ENCODE results near the gene RAB11FIP3. TPM values are rescaled to one million over a fixed set of nuclear protein-coding genes. Genes with fewer than 3 reads are reported as not detected.

The RAB11FIP3 gene
- total and polyA plus RNA-seq, 12 donors: 12.7 to 63.4 (median 40.8) TPM

DNA sequence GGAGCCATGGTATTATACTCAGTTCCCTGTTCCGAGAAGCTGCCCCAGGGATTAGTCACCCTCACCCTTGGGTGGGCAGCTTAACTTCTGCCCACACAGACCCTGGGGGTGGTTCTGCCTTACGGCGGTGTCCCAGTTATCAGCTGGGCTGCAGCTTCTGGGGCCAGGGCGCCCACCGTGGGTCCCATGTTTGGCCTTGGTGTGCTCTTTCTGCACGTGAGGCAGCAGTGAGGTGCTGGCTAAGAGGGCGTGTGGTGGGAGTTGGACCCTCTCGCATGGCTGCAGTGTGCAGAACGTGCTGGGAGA, 46.7 kb downstream of the RAB11FIP3 start:
- Histone ChIP-seq H3K27ac (no peak overlapping the region), H3K27me3 (no peaks in the 10 kb centered on the region), H3K9me3 (replicated peaks in 1 of 3) (no peaks in the 10 kb centered on the region), H3K4me1 (replicated peaks in 1 of 2) (no peaks in the 10 kb centered on the region), H3K36me3 (replicated peaks in 1 of 2) (peaks cover 0 to 5% of the 10 kb centered on the region in 2 donors), H3K4me3 (no peak overlapping the region)
- TF ChIP-seq, protein P1, sequence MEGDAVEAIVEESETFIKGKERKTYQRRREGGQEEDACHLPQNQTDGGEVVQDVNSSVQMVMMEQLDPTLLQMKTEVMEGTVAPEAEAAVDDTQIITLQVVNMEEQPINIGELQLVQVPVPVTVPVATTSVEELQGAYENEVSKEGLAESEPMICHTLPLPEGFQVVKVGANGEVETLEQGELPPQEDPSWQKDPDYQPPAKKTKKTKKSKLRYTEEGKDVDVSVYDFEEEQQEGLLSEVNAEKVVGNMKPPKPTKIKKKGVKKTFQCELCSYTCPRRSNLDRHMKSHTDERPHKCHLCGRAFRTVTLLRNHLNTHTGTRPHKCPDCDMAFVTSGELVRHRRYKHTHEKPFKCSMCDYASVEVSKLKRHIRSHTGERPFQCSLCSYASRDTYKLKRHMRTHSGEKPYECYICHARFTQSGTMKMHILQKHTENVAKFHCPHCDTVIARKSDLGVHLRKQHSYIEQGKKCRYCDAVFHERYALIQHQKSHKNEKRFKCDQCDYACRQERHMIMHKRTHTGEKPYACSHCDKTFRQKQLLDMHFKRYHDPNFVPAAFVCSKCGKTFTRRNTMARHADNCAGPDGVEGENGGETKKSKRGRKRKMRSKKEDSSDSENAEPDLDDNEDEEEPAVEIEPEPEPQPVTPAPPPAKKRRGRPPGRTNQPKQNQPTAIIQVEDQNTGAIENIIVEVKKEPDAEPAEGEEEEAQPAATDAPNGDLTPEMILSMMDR (IDR thresholded peaks at IDR 0.05): no peak
- no peak for TF ChIP-seq POLR2A (IDR thresholded peaks at IDR 0.05)
- DNase-seq: no peak
- intact Hi-C loops (cut with DNase I): no loop called here
- 91 to 97% (median 93%) methylated on average over 5 to 9 of the region's 9 CpGs for WGBS, 4 donors

DNA sequence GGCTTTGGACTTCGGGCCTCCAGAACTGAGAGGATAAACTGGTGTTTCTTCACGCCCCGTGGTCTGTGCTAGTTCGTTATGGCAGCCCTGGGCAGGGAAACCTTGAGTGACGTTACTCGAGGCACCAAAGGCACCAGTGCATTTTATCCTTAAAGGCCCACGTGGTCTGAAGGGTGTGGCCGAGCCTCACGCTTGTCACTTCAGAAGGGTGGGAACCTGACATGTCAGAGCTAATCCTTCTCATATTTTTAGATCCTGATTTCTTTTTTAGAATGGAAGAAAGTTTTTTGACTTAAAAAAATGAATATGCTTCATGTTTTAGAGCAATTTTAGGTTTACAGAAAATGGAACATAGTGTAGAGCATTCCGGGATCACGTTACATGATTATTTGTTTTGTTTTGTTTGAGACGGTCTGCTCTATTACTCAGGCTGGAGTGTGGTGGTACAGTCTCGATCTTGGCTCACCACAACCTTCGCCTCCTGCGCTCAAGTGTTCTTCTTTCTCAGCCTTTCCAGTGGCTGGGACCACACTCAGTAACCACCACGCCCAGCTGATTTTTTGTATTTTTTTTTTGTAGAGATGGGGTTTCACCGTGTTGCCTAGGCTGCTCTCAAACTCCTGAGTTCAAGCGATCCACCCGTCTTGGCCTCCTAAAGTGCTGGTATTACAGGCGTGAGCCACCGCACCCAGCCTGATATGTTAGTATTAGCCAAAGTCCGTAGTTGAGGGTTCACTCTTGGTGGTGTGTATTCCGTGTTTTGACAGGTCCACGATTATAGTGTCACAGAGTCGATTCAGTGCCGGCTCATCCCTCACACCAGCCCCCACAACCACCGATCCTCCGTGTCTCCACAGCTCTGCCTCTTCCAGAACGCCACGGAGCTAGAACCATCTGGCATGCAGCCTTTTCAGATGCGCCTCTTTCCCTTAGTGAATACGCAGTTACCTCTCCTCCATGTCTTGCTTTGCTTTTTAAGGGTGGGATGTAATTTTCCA, 47.9 kb downstream of the RAB11FIP3 start:
- no peak for DNase-seq
- Histone ChIP-seq H3K27me3 (no peaks in the 10 kb centered on the region), H3K4me3 (no peak overlapping the region), H3K4me1 (replicated peaks in 1 of 2) (no peaks in the 10 kb centered on the region), H3K9me3 (replicated peaks in 1 of 3) (no peaks in the 10 kb centered on the region), H3K36me3 (replicated peaks in 1 of 2) (peaks cover 0 to 5% of the 10 kb centered on the region in 2 donors), H3K27ac (no peak overlapping the region)
- no peak for TF ChIP-seq POLR2A (IDR thresholded peaks at IDR 0.05)
- TF ChIP-seq, protein P1 (IDR thresholded peaks at IDR 0.05): no peak
- WGBS, 4 donors: 93 to 96% (median 95%) methylated on average over 29 to 32 of the region's 32 CpGs
- intact Hi-C loops (cut with DNase I): no loop called here

DNA sequence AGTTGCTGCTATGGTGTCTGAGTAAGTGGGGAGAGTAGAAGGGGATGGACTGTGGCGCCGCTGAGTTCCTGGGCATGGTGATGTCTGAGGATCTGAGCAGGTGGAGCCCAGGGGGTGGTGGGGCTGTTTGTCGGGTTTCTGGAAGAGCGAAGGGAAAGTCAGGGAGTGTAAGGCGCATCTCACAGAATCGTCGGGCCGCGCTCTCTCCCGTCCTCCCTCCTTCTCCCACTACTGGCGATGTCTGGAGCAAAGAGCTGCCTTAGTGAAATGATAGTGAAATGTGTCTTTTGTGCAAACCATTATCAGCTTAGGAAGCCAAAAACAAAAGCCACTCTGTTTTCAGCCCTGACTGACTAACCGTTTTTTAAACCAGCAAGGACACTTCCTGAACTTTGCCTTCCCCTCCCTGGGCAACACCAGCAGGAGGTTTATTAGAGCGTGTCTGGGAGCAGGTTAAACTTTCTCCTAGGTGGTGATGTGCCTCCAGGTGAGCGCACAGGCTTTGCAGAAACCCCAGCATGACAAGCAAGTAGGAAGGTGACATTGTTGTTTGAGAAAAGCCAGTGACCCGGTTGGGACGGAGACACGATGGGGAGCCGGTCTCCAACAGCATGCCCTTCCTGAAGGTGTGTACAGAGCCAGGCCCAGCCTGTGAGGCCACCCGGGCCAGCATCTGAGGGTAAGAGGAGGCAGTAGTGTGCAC, 49.1 kb downstream of the RAB11FIP3 start:
- Histone ChIP-seq H3K27me3 (no peaks in the 10 kb centered on the region), H3K36me3 (replicated peaks in 1 of 2) (peaks cover 0 to 5% of the 10 kb centered on the region in 2 donors), H3K4me1 (replicated peaks in 1 of 2) (no peaks in the 10 kb centered on the region), H3K4me3 (no peak overlapping the region), H3K9me3 (replicated peaks in 1 of 3) (no peaks in the 10 kb centered on the region), H3K27ac (no peak overlapping the region)
- intact Hi-C loops (cut with DNase I): no loop called here
- DNase-seq: no peak
- 89 to 93% (median 91%) methylated on average over 18 to 19 of the region's 19 CpGs for WGBS, 4 donors
- no peak for TF ChIP-seq POLR2A (IDR thresholded peaks at IDR 0.05)
- TF ChIP-seq, protein P1 (IDR thresholded peaks at IDR 0.05): no peak

DNA sequence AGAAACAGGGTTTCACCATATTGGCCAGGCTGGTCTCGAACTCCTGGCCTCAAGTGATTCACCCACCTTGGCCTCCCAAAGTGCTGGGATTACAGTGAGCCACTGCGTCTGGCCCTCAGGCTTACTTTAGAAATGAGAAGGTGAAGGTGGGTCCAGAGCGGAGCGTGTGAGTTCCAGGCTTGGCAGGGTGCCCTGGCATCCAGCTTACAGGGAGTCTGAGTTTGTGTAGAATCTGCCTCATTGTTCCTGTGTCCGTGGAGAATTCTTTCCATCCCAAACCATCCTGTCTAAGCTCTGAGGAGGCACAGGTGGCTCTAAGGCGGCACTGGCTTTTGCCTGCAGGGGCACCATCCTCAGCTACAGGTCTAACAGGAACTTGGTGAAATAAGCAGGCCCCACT, 50.6 kb downstream of the RAB11FIP3 start:
- TF ChIP-seq POLR2A (IDR thresholded peaks at IDR 0.05): no peak
- TF ChIP-seq, protein P1 (IDR thresholded peaks at IDR 0.05): no peak
- Histone ChIP-seq H3K27ac (no peak overlapping the region), H3K4me1 (replicated peaks in 1 of 2) (no peaks in the 10 kb centered on the region), H3K36me3 (replicated peaks in 1 of 2) (peaks cover 0 to 5% of the 10 kb centered on the region in 2 donors), H3K9me3 (replicated peaks in 1 of 3) (no peaks in the 10 kb centered on the region), H3K4me3 (no peak overlapping the region), H3K27me3 (no peaks in the 10 kb centered on the region)
- no peak for DNase-seq
- WGBS, 4 donors: 81 to 90% (median 87%) methylated on average over 4 to 6 of the region's 6 CpGs
- intact Hi-C loops (cut with DNase I): no loop called here

Measured in adrenal gland (tissue), 12 donors.